DOHH2 (cell line): ENCODE measurements around the gene RPL35.

Experiments
- H3F3A ChIP-seq: fragments of 200-600 bp; sonication (generic), shearing (Covaris generic); 2 replicates; pipeline ENCODE4 v1.6.0; 2016; ENCODE audit warnings: antibody characterized with exemption, mild to moderate bottlenecking; ENCODE audit not compliant: control insufficient read depth, insufficient read depth
- H3K27ac ChIP-seq: fragments of 200-600 bp; sonication (generic); 2 replicates; pipeline ENCODE4 v1.5.1; 2014; ENCODE audit warnings: low read depth, mild to moderate bottlenecking, low read length, moderate library complexity
- H3K27me3 ChIP-seq: fragments of 200-600 bp; sonication (generic); 2 replicates; pipeline ENCODE4 v1.6.1; 2014; ENCODE audit warnings: mild to moderate bottlenecking, low read length, mixed read lengths; ENCODE audit not compliant: control insufficient read depth
- H3K36me3 ChIP-seq: fragments of 200-600 bp; sonication (generic); 2 replicates; pipeline ENCODE4 v1.6.1; 2014; ENCODE audit warnings: mild to moderate bottlenecking, low read length, moderate library complexity, mixed read lengths; ENCODE audit not compliant: control insufficient read depth
- H3K4me1 ChIP-seq: fragments of 200-600 bp; sonication (generic); 2 replicates; pipeline ENCODE4 v1.6.1; 2014; ENCODE audit warnings: mild to moderate bottlenecking, low read length, mixed read lengths; ENCODE audit not compliant: control insufficient read depth
- H3K4me2 ChIP-seq: fragments of 200-600 bp; sonication (generic); 2 replicates; pipeline ENCODE4 v1.6.0; 2014; ENCODE audit warnings: mild to moderate bottlenecking, low read length, moderate library complexity
- H3K4me3 ChIP-seq: fragments of 200-600 bp; sonication (generic); 2 replicates; pipeline ENCODE4 v1.5.1; 2014; ENCODE audit warnings: mild to moderate bottlenecking, low read length, mixed read lengths
- H3K79me2 ChIP-seq: fragments of 200-600 bp; sonication (generic); 2 replicates; pipeline ENCODE4 v1.6.1; 2014; ENCODE audit warnings: mild to moderate bottlenecking, low read length, mixed read lengths; ENCODE audit not compliant: control insufficient read depth
- H3K9me2 ChIP-seq: fragments of 200-600 bp; sonication (generic); replicated peaks from 2 replicates; pipeline ENCODE4 v1.6.1; 2014; ENCODE audit warnings: mild to moderate bottlenecking, low read length, mixed read lengths; ENCODE audit not compliant: control insufficient read depth
- H3K9me3 ChIP-seq: fragments of 200-600 bp; sonication (generic); 2 replicates; pipeline ENCODE4 v1.6.1; 2014; ENCODE audit warnings: antibody characterized with exemption, low read length, mixed read lengths; ENCODE audit not compliant: control insufficient read depth, insufficient read depth
- H4K20me1 ChIP-seq: fragments of 200-600 bp; sonication (generic); 2 replicates; pipeline ENCODE4 v1.6.0; 2014; ENCODE audit warnings: low read depth, mild to moderate bottlenecking, antibody characterized with exemption, low read length, moderate library complexity; ENCODE audit not compliant: control insufficient read depth, insufficient read depth
- EZH2phosphoT487 ChIP-seq: fragments of 200-600 bp; sonication (generic); IDR thresholded peaks from 2 replicates; pipeline ENCODE4 v1.6.1; 2017; ENCODE audit warnings: borderline replicate concordance, mild to moderate bottlenecking, antibody characterized with exemption, low read length, moderate library complexity, mixed read lengths
- TF ChIP-seq, protein P1 (sequence below): fragments of 200-600 bp; sonication (generic); IDR thresholded peaks from one replicate; pipeline ENCODE4 v1.5.1; 2014; ENCODE audit warnings: antibody characterized with exemption, mild to moderate bottlenecking, low read depth, low read length; ENCODE audit not compliant: poor library complexity, severe bottlenecking

The RPL35 gene

DNA sequence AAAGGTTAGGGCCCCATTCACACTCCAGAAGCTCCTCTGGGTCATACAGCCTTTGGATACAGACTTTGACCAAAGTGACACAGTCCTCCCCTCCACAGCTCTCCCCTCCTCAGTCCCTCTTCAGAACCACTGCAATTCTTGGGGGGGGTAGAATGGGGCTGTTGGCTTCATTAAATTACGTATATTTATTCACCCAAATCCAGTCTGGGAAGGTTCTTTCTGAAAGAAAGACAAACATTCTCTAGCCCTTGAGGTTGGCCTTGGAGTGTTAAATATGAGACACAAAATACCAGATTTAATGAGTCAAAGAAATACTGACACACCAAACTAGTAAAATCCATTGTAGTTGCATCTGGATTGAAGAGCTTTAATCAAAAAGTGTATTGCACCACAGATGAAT is 16.3 kb upstream of the RPL35 start:
- Histone ChIP-seq H3K36me3 (peaks cover 81% of the 10 kb centered on the region), H3F3A (peaks cover 30% of the 10 kb centered on the region), H3K9me3 (no peaks in the 10 kb centered on the region), H3K79me2 (peaks cover 28% of the 10 kb centered on the region), H3K4me1 (peaks cover 17% of the 10 kb centered on the region), H3K4me2 (no peak overlapping the region), H3K27ac (no peak overlapping the region), H3K9me2 (no peaks in the 10 kb centered on the region), H3K4me3 (no peak overlapping the region), H3K27me3 (no peaks in the 10 kb centered on the region), H4K20me1 (peaks cover 14% of the 10 kb centered on the region)
- TF ChIP-seq EZH2phosphoT487, result no peak
- TF ChIP-seq, protein P1, sequence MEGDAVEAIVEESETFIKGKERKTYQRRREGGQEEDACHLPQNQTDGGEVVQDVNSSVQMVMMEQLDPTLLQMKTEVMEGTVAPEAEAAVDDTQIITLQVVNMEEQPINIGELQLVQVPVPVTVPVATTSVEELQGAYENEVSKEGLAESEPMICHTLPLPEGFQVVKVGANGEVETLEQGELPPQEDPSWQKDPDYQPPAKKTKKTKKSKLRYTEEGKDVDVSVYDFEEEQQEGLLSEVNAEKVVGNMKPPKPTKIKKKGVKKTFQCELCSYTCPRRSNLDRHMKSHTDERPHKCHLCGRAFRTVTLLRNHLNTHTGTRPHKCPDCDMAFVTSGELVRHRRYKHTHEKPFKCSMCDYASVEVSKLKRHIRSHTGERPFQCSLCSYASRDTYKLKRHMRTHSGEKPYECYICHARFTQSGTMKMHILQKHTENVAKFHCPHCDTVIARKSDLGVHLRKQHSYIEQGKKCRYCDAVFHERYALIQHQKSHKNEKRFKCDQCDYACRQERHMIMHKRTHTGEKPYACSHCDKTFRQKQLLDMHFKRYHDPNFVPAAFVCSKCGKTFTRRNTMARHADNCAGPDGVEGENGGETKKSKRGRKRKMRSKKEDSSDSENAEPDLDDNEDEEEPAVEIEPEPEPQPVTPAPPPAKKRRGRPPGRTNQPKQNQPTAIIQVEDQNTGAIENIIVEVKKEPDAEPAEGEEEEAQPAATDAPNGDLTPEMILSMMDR, result no peak

DNA sequence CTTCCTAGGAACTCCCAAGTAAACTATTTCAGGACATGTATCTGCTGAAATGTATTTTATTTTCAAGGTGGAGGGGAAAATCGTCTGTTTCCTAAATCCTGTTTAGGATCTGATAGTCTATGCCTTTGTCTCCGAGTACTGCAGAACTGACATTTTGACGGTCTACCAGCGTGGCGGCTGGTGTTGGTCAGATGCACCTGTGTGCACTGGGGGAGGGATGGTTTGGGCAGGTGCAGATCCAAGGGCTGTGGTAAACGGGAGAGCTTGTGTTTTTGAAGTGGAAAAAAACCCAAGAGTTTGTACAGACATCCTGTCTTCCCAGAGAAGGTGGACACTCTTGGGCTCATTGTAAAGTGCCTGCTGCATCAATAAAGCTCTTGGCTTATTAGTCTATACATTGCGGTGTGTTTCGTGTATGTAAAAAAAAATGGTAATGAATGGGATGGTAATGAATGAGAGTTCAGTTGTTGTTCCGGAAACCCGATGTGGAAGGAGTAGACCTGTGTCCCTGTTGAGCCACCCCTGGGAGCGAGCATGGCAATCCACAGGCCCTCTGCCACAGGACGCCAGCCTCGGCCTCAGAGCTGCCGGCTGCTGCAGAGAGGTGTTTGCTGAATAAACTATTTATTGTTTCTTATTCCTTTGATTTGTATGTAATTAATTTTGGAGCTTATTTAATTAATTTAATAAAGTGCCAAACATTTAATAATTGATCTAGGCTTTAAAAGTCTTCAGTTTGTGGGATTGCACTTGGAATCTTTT is 15.4 kb upstream of the RPL35 start:
- Histone ChIP-seq H3K9me2 (no peaks in the 10 kb centered on the region), H4K20me1 (peaks cover 17% of the 10 kb centered on the region), H3K27me3 (no peaks in the 10 kb centered on the region), H3F3A (peaks cover 30% of the 10 kb centered on the region), H3K36me3 (peaks cover 89% of the 10 kb centered on the region), H3K9me3 (no peaks in the 10 kb centered on the region), H3K4me1 (peaks cover 25% of the 10 kb centered on the region), H3K79me2 (peaks cover 36% of the 10 kb centered on the region), H3K27ac (no peak overlapping the region), H3K4me2 (no peak overlapping the region), H3K4me3 (no peak overlapping the region)
- TF ChIP-seq, protein P1, result no peak
- no peak for TF ChIP-seq EZH2phosphoT487

DNA sequence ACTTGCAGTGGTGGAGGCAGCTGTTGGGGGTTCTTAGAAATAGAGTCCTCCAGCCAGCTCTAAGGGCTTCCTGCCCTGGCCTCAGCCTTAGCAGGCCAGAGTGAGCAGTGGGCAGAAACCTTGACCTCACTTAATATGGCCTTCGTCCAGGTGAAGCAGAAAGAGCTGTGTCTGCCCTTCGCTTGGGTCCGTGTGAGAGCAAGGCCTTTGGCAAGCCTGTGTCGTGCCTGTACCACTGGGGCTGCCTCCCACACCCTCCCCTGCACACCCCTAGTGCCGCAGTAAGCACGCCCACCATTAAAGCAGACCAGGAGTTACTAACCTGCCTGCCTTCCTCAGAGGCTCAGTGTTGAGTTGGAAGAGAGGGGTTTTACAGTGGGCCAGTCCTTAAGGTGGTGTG is 13.7 kb upstream of the RPL35 start:
- Histone ChIP-seq H3K27me3 (no peaks in the 10 kb centered on the region), H3K79me2 (peaks cover 53% of the 10 kb centered on the region), H3K9me2 (no peaks in the 10 kb centered on the region), H4K20me1 (peaks cover 32% of the 10 kb centered on the region), H3K4me3 (no peak overlapping the region), H3K4me1 (peaks cover 40% of the 10 kb centered on the region), H3K36me3 (peaks cover 98% of the 10 kb centered on the region), H3K27ac (no peak overlapping the region), H3K4me2 (no peak overlapping the region), H3K9me3 (no peaks in the 10 kb centered on the region), H3F3A (peaks cover 30% of the 10 kb centered on the region)
- TF ChIP-seq EZH2phosphoT487, result no peak
- TF ChIP-seq, protein P1, result no peak
